Muscle of leg (tissue), 11 donors: ENCODE measurements around the gene CMIP. TPM values are rescaled to one million over a fixed set of nuclear protein-coding genes. Genes with fewer than 3 reads are reported as not detected.
"Not testable (repeated sequence)": the region's sequence is repeated elsewhere in the genome, so short reads cannot be mapped to it uniquely, and the experiment has no call there.

Source experiments
- DNase-seq: peaks from one replicate; pipeline ENCODE4 v3.0.0; 2013
- H3K27ac ChIP-seq: one replicate; pipeline ENCODE4 v1.5.1; 2013; ENCODE audit warnings: mild to moderate bottlenecking, low read length, control low read depth
- H3K27me3 ChIP-seq: one replicate; pipeline ENCODE4 v1.6.1; 2013; ENCODE audit warnings: low read length; ENCODE audit not compliant: control insufficient read depth, insufficient read depth
- H3K36me3 ChIP-seq: one replicate; pipeline ENCODE4 v1.6.1; 2013; ENCODE audit warnings: low read length; ENCODE audit not compliant: control insufficient read depth, insufficient read depth
- H3K4me1 ChIP-seq: one replicate; pipeline ENCODE4 v1.6.1; 2013; ENCODE audit warnings: low read length; ENCODE audit not compliant: control insufficient read depth, insufficient read depth
- H3K4me3 ChIP-seq: one replicate; pipeline ENCODE4 v1.5.1; 2013; ENCODE audit warnings: low read length, control low read depth
- H3K9me3 ChIP-seq: replicated peaks from 2 replicates; pipeline ENCODE4 v1.6.1; 2013; ENCODE audit warnings: low read depth, low read length; ENCODE audit not compliant: control insufficient read depth
- WGBS: methylation state at CpG from one replicate; pipeline ENCODE4 v1.1.5; 2013; ENCODE audit warnings: missing lambda C conversion rate; ENCODE audit not compliant: insufficient coverage; 5-methylcytosine and 5-hydroxymethylcytosine counted together
- polyA plus RNA-seq, 8 donors: library from polyadenylated mRNA; unstranded; fragments of 120-200 nt; gene quantifications; one replicate each; pipeline versions ENCODE4 v1.2.1 to v1.2.3, GENCODE V29; 2013; ENCODE audit warnings: inconsistent platforms in 1 of 8, low replicate concordance in 1 of 8; ENCODE audit not compliant: insufficient read length in 8 of 8, insufficient read depth in 1 of 8
- total RNA-seq: library from RNA; stranded (reverse); fragments of 120-200 nt; gene quantifications from one replicate; pipeline ENCODE4 v1.2.4, GENCODE V29; 2013

The CMIP gene
- total and polyA plus RNA-seq, 9 donors, result 5.5 to 24.3 (median 18.8) TPM

DNA sequence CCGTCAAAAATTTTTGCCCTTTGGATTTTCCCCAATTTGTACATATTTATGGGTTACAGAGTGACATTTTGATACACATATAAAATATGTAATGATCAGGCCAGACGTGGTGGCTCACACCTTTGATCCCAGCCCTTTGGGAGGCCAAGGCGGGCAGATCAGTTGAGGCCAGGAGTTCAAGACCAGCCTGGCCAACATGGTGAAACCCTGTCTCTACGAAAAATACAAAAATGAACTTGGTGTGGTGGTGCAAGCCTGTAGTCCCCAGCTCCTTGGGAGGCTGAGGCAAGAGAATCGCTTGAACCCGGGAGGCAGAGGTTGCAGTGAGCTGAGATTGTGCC, 296.8 kb downstream of the CMIP start:
- not testable (repeated sequence) for H3K27ac ChIP-seq, H3K36me3 ChIP-seq, DNase-seq, H3K9me3 ChIP-seq, H3K27me3 ChIP-seq, H3K4me3 ChIP-seq
- peaks cover 10% of the 10 kb centered on the region for H3K4me1 ChIP-seq
- 96% methylated on average over 3 of the region's 6 CpGs for WGBS

DNA sequence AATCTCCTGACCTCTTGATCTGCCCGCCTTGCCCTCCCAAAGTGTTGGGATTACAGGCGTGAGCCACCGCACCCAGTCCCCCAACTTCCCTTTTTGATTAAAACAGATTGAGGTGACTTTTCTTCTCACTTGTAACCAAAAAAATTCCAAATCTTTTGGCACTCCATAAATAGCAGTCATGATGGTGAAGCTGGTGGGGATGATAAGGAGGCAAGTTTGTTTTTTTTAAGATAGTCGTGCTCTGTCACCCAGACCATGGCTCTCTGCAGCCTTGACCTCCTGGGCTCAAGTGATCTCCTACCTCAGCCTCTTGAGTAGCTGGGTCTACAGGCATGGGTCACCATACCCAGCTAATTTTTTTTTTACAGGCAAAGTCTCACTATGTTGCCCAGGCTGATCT, 299.8 kb downstream of the CMIP start:
- no peak for DNase-seq
- no peaks in the 10 kb centered on the region for H3K36me3 ChIP-seq
- no peaks in the 10 kb centered on the region for H3K9me3 ChIP-seq
- 78% methylated on average over 1 of the region's 4 CpGs for WGBS
- no peak overlapping the region for H3K4me3 ChIP-seq
- H3K27ac ChIP-seq, result no peak overlapping the region
- peaks cover 4% of the 10 kb centered on the region for H3K4me1 ChIP-seq
- H3K27me3 ChIP-seq, result peaks cover 11% of the 10 kb centered on the region

DNA sequence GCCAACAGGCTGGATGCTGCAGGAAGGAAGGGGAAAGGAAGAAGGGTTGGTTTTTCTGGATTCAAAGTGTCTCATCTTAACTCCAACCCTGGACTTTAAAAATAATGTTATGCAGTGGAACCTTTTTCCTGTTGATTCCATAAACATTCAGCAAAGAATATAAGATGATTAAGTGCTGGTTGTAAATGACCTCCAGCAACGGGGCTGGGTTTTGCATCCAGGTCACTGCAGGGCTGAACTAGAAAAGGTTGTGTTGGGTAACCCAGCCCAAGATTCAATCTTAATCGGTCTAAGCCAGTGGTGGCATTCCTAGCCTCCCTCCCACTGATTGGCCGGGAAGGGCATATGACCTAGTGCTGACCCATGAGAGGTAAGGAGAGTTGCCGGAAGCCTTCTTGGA, 300.3 kb downstream of the CMIP start:
- WGBS, result no CpG with 5 or more reads among the region's 4 CpGs
- Histone ChIP-seq H3K9me3 (no peaks in the 10 kb centered on the region), H3K36me3 (no peaks in the 10 kb centered on the region), H3K4me3 (no peak overlapping the region), H3K27me3 (peaks cover 11% of the 10 kb centered on the region), H3K27ac (no peak overlapping the region), H3K4me1 (peaks cover 4% of the 10 kb centered on the region)
- no peak for DNase-seq

DNA sequence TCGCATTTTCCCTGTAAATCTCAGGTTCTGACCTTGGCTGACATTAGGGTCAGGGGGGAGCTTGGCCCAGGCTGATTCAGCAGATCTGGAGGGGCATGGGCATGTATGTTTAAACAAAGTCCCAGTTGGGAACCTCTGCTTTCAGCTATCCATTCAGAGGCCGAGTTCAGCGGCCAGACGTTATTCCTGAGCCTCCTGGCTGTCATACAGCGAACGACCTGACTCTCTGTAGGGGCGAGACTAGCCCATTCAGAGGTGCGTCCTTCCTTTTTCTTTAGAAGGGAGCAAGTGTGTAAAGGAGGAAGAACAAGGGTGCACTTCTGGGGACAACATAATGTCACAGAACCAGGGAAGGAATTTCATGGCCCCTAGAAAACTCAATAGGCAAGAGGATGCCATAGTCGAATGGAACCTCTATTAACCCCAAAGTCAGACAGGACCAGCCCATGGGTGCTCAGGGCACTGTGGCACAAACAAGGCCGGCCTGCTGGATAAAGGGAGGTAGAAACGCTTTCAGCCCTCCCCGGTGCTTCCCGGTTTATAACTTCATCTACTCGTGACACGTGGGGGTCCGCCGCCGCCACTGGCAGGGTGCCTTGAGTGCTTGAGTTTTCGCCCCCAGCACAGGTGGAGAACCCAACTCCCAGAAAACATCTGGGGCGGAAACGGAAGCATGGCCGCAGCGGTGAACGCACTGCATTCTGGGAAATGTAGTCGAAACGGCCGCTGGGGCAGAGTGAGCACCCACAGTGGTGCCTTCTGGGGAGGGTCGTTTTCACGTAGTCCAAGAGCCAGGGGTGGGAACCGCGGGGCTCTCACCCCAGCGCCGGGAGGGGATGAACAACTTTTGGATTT, 301.3 kb downstream of the CMIP start:
- no peak overlapping the region for H3K27ac ChIP-seq
- H3K4me1 ChIP-seq, result peaks cover 4% of the 10 kb centered on the region
- WGBS, result 24% methylated on average over 23 of the region's 33 CpGs
- no peaks in the 10 kb centered on the region for H3K9me3 ChIP-seq
- H3K4me3 ChIP-seq, result peak overlapping the region; percentile 37
- peak; percentile 80 for DNase-seq
- no peaks in the 10 kb centered on the region for H3K36me3 ChIP-seq
- peaks cover 11% of the 10 kb centered on the region for H3K27me3 ChIP-seq

DNA sequence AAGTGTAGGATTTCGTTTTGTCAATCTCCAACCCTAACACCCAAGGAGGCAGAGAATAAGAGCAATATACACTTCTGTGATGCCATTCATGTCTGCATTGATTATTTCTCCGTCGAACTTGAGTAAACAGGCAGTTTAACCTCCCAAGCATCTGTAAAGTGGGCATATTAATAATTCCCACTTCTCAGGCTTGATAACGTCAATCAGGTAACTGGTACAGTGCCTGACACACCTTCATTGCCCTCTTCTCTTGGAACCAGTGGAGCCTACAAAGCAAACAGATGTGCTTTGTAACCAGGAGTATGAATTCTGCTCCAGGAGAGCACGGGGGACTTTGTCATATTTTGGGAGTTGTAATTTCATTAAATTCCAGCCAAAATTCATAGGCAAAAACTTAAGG, 302.0 kb downstream of the CMIP start:
- Histone ChIP-seq H3K27me3 (peaks cover 11% of the 10 kb centered on the region), H3K36me3 (no peaks in the 10 kb centered on the region), H3K9me3 (no peaks in the 10 kb centered on the region), H3K4me1 (peaks cover 4% of the 10 kb centered on the region), H3K4me3 (peak overlapping the region; percentile 37), H3K27ac (no peak overlapping the region)
- WGBS, result 25% methylated on average over 2 of the region's 5 CpGs
- no peak for DNase-seq

DNA sequence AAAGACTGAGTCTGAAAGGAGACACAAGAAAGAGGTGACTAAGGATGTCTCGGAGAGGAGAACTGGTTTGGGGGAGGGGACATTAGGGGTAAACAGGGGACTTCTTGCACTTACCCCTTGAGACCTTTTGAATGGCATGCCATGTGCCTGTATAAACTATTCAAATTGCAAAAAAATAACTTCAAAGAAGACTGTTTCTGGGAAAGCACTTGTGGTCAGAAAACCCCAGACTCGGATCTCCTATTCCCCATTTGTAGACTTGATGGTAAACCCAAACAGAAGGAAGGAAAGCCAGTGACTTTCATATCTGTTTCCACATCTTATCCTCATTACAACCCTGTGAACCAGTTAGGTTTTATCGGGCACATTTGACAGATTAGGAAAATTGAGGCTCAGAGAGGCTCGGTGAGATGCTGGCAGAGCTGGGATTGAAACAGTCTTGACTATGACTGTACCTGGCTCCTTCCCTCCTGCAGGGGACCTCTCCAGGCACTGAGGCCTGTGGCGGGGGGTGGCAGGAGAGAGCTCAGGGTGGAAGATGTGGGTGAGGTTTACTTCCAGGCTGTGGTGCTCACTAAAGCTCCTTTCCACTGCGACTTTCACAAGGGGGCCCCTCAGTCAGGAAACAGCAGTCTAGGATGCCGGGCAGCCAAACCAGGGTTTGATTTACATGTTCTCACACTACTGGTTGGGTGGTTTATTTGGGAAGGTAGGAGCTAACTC, 304.0 kb downstream of the CMIP start:
- Histone ChIP-seq H3K27me3 (peaks cover 11% of the 10 kb centered on the region), H3K4me3 (no peak overlapping the region), H3K27ac (no peak overlapping the region), H3K4me1 (peaks cover 6% of the 10 kb centered on the region), H3K9me3 (no peaks in the 10 kb centered on the region), H3K36me3 (no peaks in the 10 kb centered on the region)
- no peak for DNase-seq
- WGBS, result 57% methylated on average over 1 of the region's 7 CpGs

DNA sequence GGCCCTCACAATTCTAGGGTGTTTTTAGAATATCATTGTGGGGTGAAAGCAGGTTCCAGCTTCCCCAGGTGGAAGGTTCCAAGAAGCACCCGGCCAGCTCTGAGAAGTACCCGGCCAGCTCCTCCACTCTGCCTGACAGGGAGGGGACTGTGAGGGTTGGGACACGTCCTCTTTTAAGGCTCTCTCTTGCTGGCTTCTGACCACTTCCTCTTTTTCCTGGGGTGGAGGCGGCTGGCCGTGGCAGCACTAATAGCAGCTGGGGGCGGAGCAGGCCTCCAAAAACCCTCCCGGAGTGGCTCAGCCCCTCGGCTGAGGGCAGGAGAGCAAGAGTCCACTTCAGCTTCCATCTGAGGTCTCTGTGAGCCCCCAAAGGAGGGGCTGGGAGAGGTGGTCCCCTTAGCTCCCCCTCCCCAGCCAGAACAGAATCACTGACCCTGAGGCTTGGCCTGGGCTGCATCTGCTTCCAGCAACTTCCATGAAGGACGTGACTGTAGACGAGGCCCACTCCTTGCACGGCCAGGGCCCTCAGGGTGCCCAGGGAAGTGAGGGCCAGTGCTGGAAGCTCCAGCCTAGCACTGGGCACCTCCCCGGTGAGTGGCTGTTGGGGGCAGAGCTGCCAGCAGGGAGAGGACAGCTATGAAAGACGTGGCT, 307.7 kb downstream of the CMIP start:
- H3K9me3 ChIP-seq, result no peaks in the 10 kb centered on the region
- WGBS, result 41% methylated on average over 10 of the region's 13 CpGs
- H3K27me3 ChIP-seq, result peaks cover 5% of the 10 kb centered on the region
- H3K27ac ChIP-seq, result no peak overlapping the region
- no peak overlapping the region for H3K4me3 ChIP-seq
- peaks cover 2% of the 10 kb centered on the region for H3K4me1 ChIP-seq
- peak; percentile 72 for DNase-seq
- no peaks in the 10 kb centered on the region for H3K36me3 ChIP-seq

DNA sequence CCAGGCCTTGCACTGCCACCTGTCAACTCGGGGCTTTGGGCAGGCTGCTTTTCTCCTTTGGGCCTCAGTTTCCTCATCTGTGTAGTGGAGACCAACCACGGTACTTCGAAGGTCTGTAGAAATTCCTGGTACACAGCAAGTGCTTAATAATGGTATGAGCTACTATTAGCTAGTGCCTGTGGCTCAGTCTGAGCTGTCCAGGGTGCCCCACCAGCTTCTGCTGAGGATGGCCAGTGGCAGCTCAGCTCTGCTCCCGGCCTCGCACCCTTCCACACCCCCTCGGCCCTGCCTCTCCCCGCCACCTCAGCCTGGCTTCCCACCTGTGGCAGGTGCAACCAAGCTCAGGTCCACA, 308.2 kb downstream of the CMIP start:
- H3K9me3 ChIP-seq, result no peaks in the 10 kb centered on the region
- H3K4me3 ChIP-seq, result no peak overlapping the region
- no peak for DNase-seq
- no peak overlapping the region for H3K27ac ChIP-seq
- H3K36me3 ChIP-seq, result no peaks in the 10 kb centered on the region
- peaks cover 2% of the 10 kb centered on the region for H3K4me1 ChIP-seq
- H3K27me3 ChIP-seq, result peaks cover 5% of the 10 kb centered on the region
- 94% methylated on average over 5 of the region's 7 CpGs for WGBS

DNA sequence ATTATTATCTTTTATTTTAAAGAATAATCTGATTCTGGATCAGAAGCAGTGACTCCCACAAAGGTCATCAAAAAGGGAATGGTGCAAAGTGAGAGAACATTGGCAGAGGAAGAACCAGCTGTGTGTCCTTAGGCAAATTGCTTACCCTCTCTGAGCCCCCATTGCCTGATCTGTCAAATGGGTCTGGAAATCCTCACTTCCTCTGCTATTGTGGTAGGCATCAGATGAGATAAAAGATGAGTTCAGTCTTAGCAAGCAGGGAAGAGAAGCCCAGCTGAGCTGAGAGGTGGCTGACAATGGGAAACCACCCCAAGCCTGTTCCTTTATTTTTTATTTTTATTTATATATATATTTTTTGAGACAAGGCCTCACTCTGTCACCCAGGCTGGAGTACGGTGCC, 310.2 kb downstream of the CMIP start:
- no peak for DNase-seq
- no peaks in the 10 kb centered on the region for H3K27me3 ChIP-seq
- WGBS, result no CpG with 5 or more reads among the region's 1 CpG
- H3K27ac ChIP-seq, result no peak overlapping the region
- H3K4me3 ChIP-seq, result no peak overlapping the region
- peaks cover 2% of the 10 kb centered on the region for H3K4me1 ChIP-seq
- H3K9me3 ChIP-seq, result no peaks in the 10 kb centered on the region
- no peaks in the 10 kb centered on the region for H3K36me3 ChIP-seq

DNA sequence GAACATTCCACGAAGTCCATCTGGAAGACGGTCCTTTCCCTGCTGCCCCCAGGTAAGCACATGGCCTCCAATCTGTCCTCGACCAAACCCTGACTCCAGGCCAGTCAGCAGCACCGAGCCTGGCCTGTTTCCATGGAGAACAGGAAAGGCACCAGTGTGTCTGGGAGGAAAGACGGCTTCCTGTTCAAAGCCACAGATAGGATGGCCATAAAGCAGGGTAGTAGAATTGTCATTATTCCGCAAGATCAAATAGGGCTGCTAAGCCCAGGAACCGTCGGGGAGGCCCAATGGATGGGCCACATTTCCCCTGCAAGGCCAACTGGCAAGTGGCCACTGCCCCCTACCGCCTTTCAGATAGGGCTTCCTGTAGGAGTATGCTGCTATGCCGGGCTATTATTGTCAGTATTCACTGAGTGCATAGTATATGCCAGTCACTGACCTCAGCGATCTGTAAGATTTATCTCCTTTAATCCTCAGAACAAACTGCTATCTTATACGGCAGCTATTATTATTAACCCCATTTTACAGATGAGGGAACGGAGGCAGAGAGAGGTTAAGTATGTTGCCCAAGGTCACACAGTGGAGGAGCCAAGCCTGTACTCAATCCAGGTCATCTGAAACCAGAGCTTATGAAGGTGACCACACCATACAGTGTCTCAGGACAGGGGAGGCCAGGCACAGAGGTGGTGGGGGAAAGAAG, 311.5 kb downstream of the CMIP start:
- Histone ChIP-seq H3K36me3 (no peaks in the 10 kb centered on the region), H3K27ac (no peak overlapping the region)

More for the DNA sequence above, 311.5 kb downstream of the CMIP start:
- H3K4me3 ChIP-seq, result no peak overlapping the region
- peaks cover 2% of the 10 kb centered on the region for H3K27me3 ChIP-seq
- no peaks in the 10 kb centered on the region for H3K9me3 ChIP-seq
- DNase-seq, result peak; percentile 54
- 14% methylated on average over 8 of the region's 13 CpGs for WGBS
- peaks cover 2% of the 10 kb centered on the region for H3K4me1 ChIP-seq
